Measurements from ENCODE around the gene ATP13A2.
"Not testable (repeated sequence)": the region's sequence is repeated elsewhere in the genome, so short reads cannot be mapped to it uniquely, and the experiment has no call there.

ATP13A2 gene

GRCh38 chr1:16949026-16949425 lies 62.7 kb downstream of the ATP13A2 start:
- DNase-seq, result not testable (repeated sequence)

- DNase-seq, result not testable (repeated sequence)
Observed at GRCh38 chr1:16948282-16948891, 63.3 kb downstream of the ATP13A2 start.

GRCh38 chr1:16946646-16947045 lies 65.1 kb downstream of the ATP13A2 start:
- DNase-seq, result no peak

- DNase-seq, result not testable (repeated sequence)
Observed at GRCh38 chr1:16946185-16946584, 65.5 kb downstream of the ATP13A2 start.

GRCh38 chr1:16945512-16945911 lies 66.2 kb downstream of the ATP13A2 start:
- not testable (repeated sequence) for DNase-seq

- no peak for DNase-seq
Observed at GRCh38 chr1:16944038-16944437, 67.7 kb downstream of the ATP13A2 start.

GRCh38 chr1:16939386-16940180 lies 72.1 kb downstream of the ATP13A2 start:
- DNase-seq, result not testable (repeated sequence)

GRCh38 chr1:16938351-16939321 lies 73.1 kb downstream of the ATP13A2 start:
- DNase-seq, result no peak

GRCh38 chr1:16936580-16936979 lies 75.1 kb downstream of the ATP13A2 start:
- DNase-seq, result not testable (repeated sequence)
